GM21717 (cell line): Measurements from ENCODE around the gene INPP5E.

Source experiments
- ATAC-seq: cut with Tn5 transposase; IDR thresholded peaks from one replicate; pipeline ENCODE4 v1.9.1; 2021; ENCODE audit warnings: mild to moderate bottlenecking, moderate library complexity; ENCODE audit not compliant: unreplicated experiment

Gene INPP5E

DNA sequence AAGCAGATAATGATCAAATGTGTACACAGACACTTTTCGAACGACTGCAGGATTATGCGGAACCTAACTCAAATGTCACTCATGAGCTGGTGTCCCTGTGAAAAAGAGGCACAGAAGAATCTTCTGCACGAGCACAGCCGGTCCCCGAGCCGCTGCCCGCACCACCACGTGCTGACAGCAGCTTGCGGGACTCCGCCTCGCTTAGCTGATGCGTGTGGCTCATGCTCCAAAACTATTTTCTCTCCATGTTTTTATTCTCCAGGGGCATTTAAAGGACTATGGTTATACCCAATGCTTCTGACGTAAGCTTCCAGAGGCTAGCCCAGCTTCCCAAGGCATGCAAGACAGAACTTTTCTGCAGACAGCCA is 33.7 kb upstream of the INPP5E start:
- ATAC-seq: no peak

DNA sequence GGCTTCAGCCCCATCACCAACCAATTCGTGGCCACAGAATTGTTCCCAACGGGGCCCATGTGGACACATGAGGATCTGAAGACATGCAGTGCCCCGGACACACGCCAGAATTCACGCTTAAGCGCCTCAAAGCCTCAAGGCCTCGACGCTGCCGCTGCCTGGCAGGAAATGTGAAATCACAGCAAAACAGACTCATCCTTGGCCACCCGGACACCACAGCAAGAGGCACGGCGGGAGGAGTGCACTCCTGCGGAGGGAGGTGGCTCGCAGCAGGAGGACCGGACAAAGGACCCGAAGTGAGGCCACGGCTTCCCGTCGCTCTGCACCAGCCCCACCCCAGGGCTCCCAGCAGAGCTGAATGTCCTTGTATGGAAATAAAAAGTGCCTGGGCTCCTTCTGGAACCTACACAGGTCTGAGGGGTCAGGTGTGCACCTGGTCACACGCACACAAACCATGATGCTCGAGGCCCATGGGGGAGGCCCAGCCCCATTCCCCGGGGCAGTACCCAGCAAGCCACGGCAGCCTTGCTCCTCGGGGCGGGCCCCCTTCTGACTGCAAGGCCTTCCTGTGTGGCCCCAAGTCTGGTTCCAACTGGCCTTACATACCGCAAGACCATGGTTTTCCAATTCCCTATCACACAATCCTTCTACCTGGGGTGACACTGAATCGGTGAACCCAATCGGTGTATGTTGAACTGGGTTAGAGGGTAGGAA is 33.2 kb upstream of the INPP5E start:
- no peak for ATAC-seq

DNA sequence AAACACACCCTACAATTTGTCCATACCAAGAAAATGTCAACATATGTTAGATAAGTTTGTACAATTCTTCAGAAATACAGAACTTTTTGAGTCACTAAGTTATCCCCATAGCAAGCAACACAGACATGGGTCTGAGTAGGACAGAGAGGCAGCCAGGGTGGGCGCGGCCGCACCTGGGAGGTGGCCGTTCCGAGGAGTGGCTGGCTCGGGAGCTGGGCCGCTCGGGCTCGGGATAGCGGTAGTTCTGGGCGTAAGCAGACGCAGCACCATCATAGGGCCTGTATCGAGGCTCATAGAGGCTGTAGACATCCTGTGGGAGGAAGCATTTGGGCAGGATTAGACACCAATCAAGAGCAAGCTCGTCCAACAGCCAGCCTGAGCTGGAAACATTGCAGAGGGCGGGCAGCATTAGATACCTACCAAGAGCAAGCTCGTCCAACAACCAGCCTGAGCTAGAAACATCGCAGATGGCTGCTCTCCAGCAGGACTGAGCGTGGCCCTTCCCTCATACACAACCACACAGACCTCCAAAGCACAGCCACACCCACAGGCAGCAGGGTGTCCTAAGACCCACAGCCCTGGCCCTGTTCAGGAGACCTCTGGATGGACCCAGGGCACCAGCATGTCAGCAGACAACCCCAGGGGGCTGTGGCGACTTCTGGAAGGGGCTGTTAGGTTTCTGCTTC is 32.3 kb upstream of the INPP5E start:
- ATAC-seq: no peak

DNA sequence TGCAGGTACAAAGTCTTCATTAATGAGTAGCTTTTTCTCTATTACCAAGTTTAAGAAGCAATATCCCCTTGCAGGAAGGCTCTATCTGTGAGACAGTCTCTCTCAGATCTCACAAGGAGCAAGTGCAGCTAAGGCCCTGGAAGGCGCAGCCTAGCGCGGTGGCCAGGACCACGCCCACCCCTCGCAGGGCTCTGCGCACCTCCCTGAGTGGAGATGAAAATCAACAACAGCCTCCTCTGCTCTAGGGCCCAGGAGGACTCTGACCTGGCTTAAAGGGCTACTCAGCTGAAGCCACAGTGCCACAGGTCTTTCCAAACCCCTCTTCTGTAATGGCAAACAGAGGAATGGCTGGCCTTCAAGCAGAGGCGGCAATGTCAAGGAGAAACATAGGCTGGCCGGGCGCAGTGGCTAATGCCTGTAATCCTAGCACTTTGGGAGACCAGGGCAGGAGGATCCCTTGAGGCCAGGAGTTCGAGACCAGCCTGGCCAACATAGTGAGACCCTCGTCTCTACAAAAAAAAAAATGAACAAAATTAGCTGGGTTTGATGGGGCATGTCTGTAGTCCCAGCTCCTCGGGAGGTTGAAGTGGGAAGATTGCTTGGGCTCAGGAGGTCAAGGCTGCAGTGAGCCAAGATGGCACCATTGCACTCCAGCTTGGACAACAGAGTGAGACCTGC is 31.3 kb upstream of the INPP5E start:
- no peak for ATAC-seq

DNA sequence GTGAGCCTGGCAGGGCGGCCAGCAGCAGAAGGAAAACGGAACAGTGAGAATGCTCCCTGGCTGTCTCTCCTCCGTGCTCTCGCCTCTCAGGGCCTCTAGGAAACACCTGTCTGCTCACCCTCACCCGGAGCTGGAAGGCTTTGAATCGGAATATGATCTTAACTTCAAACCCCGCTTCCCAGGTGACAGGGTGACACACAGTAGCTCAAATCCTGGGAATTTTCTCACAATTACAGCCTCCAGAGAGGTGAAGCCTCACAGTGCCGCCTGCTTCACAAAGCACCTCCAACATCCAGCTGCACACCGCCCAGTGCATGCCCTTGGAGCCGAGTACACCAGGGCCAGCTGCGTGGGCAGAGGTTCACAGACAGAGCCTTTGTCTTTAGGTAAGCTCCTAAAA is 30.7 kb upstream of the INPP5E start:
- no peak for ATAC-seq

DNA sequence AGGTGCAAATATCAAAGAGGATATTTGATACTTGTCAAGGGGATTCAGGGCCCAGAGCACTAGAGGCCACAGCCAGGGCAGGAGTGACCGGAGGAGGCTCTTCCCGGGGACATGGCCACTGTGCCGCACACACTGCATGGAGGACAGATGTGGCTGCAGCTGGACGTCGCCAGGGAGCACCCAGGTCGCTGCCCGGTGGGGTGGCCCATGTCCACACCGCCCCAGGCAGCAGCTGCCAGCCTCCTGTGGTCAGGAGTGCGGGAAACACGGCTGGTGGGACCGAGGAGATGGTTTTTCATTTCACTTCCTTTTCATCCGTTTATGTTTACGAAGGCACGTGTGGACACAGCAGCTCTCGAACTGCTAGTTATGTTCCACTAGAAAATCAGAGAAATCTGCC is 28.1 kb upstream of the INPP5E start:
- no peak for ATAC-seq

DNA sequence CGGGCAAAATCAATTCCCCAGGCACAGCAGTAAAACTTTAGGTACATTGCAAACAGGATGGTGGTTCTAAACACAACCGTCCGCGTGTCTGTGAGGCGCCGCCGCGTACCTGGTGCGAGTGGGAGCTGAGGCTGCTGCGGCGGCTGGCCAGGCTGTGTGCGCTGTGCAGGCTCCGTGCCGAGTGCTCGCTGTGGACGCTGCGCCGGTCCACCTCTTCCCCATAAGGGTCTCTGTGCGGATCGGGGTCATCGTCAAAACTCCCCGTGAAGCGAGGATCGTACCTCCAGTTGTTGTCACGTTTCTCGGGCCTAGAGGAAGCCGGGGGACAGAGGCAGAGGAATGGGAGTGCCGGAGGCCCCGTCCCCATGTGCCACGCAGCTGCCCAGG is 26.5 kb upstream of the INPP5E start:
- no peak for ATAC-seq

DNA sequence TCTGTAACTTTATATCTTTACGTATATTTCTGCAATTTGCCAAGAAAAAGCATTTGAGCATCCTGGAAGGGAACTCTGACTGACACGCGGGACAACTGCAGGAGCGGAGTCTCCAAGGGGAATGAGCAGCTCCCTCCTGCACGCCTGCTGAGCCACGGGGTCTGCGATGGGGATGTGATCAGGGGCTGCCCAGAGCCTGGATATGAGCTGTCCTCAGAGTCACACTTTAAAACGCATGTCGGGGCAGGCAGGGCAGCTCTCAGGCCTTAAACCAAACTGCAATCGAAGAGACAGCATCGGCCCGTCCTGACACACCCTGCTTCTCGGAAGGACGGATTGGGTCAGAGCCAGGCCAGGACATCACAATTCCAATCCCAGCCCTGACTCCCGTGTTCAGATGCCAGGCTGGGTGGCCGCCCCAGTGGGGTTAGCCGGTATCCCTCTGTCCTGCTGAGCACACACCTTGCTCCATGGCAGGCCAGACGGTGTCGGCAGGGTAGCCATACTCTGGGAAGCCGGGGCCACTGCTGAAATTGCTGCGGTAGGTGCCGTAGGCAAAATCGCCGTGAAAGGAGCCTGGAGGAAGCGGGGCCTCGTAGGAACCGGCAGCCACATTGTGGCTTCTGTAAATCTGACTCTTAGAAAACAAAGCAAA is 26.0 kb upstream of the INPP5E start:
- ATAC-seq: no peak

DNA sequence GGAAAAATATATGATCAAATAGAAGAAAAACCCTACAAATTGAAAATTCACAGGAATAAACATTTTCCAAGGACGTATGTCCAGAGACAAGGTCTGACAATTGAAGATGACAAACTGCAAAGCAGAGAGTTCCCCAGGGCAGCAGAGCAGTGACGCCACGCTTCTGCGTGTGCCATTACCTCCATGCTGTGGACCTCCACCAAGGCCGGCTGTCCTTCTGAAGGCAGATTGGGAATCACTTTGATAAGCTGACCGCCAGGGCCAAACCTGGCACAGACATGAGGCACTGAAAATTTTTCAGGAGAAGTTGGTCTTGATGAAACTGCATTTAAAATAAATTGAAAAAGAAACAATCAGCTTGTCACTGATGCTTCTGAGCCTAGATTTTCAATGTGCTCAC is 24.6 kb upstream of the INPP5E start:
- ATAC-seq: no peak

DNA sequence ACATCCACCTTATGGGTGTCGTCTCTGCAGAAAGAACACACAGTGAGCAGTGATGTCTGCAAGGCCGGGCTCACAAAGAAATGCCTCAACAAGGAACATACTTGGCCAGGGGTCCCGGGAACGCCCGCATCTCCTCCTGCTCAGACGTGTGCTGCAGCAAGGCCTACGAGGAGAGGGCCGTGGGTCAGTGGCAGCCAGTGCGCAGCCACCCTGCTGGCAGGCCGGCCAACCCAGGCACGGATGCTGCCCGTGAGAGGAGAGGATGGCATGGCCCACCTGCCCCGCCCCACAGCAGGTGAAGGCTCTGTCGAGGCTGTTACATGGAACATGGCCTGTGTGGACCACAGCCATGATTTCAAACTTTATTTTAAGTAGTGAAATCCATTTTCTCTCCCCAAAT is 23.9 kb upstream of the INPP5E start:
- ATAC-seq: no peak

DNA sequence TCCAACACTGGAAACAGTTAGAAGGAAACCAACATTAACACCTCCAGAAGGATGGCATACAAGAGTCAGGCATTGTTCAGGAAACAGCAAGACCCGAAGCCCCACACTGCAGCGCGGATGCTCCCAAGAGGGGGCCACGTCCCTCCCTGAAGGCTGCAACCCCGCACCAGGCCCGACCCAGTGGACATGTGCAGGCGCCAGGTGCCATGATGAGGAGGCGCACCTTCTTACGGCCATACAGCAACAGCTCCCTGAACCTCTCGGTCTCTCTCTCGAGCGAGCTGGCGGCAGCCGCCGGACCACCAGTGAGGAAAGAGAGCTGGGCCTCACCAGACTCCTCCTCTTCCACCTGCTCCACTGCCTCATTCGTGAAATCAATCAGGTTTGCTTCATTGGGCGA is 23.0 kb upstream of the INPP5E start:
- ATAC-seq: no peak

DNA sequence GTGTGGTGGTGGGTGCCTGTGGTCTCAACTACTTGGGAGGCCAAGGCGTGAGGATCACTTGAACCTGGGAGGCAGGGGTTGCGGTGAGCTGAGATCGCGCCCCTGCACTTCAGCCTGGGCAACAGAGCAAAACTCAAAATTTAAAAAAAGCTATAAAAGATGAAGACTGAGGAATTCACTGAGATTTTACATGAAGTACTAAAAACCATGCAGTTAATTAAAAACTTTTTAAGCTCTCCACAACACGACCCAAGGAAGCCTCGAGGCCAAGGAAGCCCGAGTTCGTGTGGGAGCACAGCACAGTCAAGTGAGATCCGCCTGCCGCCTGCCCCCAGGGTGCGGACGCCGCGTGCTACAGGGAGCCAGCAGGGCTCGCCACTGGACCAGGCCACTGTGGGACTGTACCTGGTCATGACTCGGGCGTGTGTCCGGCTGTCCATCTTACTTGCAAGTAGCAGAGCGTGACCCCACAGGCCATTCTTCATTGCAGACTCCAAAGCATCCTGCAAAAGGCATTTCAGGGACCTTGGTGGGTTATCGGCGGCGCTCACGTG is 21.2 kb upstream of the INPP5E start:
- no peak for ATAC-seq

DNA sequence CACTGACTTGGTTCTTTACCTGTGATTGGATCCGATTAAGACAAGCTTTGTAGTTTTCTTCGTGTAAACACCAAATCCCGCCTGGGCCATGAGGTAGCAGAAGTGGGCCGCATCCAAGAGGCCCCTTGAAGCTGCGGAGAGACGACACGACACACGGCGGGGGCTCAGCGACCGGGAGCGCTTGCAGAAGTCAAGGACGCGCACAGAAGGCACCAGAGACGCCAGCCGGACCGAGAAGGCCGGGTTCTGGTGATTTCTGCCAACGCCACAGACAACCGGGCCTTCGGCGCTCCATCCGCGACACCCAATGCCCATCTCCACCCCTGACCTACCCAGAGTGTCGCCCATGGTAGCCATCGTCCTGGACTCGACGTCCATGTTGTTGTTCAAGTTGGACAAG is 19.8 kb upstream of the INPP5E start:
- ATAC-seq: no peak

DNA sequence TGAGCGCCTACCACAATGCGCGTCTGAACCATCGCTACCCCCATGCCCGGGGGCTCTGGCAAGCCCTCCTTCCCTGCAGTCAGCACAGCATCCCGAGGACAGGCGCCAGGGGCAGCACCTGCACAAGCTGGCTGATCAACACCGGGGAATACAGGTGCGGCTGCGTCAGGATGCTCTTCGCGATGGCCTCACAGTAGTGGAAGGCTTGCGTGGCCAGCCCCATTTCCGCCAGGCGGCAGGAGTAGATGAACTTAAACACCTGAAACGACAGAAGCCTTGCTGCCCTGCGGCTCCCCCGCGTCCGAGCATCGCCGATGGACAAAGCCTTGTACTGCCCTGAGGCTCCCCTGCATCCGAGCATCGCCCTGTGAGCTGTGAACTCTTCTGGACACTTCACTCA is 17.7 kb upstream of the INPP5E start:
- ATAC-seq: no peak

DNA sequence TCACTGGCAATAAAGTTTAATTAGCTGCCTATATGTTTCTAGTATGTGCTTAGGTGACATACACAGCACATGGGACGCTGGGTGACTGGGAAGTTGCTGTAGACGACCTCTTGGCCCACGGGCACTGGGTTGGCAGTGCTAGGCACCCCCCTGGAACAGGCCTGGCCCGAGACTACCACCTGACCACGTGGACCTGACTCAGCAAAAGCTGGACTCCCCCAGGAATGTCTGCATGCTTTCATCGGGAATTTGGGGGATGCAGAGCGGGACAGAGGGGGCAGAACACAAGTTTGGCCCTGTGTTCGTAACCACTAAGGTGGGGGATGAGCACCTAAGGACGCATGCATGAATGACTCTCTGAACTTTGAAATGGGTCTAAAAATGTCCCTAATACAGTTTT is 16.6 kb upstream of the INPP5E start:
- ATAC-seq: no peak

DNA sequence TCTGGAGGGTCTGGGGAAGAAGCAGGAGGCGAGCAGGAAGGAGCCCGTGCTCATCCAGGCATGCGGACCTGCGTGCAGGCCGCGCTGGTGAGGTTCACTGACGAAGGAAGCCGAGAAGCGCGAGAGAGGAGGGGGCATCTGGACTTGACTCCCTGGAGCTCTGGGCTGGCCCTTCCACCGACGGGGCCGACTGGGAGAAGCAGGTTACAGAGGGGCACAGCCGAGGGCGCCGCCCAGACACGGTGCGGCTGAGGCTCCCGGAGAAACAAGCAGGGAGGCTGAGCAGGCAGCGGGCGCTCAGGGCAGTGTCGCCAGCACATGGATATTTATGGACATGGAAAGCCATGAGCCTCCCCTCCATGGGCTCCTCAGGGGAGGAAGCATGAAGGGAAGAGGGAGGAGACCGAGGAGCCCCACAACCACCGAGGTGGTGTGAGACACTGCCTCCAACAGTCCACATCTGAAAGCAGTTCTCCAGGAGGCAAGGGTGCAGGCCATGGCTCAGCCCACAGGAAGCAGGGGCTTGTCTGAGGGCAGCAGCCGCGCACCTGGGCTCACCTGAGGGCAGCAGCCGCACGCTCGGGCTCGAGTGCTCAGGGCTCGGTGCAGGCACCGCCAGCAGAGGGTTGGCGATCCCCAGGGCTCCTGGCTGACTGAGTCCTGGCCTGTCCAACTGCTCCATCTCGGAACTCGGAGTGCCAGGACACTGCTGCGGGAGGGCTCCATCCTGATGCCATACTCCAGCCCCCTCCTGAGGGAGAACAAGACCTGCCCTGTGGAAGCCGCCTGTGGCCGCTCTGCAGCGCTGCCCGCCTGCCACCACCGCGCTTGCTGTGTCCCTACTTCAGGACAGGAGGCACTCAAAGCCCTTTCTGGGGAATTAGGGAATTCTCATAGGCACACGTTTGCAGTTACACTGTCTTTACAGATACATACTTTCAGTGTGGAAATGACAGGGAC is 15.7 kb upstream of the INPP5E start:
- no peak for ATAC-seq

DNA sequence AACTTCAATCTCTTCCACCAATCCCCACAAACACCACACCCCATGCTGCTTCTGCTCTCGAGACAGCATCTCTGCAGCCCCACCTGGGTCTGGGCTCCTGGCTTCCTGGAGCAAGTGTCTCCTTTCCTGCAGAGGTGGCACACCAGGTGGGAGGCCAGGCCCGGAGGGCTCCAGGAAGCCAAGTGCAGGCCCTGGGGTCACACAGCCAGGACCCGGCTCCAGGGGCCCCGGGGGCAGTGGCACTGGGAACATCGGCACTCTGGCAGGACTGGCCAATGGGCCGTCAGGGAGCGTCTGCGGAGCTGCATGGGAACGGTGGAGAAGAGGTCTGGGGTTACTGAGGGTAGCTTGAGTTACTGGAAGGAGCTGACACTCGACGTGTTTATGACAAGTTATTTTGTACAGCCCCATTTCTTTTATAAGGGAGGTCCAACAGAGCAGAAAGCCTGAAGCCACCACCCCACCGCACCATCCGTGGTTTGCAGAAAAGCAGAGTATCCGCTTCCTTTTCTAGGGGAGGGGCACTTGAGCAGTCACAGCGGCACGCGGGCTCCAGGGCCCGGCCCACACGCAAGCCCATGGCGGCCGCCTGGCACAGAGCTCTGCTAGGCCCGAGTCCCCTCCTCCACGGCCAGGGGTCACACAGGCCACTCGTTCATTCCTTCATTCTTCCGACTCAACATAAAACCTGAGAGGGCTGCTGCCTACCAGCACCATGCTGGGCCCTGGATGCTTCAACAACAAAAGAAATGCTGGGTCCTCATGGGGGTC is 14.6 kb upstream of the INPP5E start:
- ATAC-seq: no peak

DNA sequence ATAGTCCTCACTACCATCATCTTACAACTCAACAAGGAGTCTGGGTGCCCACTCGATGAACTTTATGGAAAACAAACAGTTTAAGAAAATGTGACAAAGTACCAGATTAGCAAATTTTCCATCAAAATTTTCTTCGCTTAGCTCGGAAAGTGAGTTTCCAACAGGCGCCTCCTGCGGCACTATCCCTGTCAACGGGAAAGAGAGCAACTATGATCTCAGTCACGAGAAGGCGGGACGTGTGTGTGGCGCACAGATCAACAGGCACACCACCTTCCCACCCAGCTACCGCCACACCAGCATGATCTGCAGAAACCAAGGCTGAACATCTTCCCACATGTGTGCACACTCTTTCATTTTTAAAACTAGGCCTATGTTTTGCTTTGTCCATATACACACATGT is 13.7 kb upstream of the INPP5E start:
- ATAC-seq: no peak

DNA sequence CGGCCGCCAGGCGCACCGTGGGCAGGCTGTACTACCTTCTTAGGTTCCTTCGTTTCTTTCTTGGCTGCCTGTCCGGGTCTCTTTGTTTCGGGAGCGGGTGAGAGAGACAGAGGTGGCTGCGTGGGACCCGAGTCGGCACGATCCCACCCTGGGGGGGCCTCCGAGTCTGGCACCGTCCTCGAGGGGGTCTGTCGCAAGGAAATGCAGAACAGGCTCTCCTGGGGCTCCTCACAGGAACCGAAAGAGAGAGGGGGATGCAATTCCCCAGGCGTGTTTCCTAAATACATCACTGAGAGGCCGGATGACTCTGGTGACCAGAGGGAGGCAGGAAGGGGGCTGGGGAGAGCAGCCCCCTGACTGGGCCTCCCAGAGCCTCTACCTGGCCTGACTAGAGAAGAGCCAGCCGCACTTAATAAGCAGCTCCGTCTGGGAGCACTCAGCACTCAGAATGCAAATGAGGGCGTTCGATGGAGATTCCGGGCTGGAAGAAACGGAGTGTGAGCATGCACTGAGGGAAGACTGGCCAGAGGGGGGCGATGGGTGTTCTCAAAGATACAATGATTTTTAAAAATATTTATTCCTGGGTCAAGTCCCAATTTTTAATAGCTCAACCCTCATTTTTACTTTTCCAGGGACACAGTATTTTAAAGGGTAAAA is 11.7 kb upstream of the INPP5E start:
- ATAC-seq: no peak
